ENCODE results near the gene POLR3C. TPM values are rescaled to one million over a fixed set of nuclear protein-coding genes. Genes with fewer than 3 reads are reported as not detected.
"Not testable (repeated sequence)": the region's sequence is repeated elsewhere in the genome, so short reads cannot be mapped to it uniquely, and the experiment has no call there.

The POLR3C gene
- total RNA-seq, 1 donor from 2014 or later = 23.1 TPM

GRCh38 chr1:145822779-145823331, 1.1 kb upstream of the POLR3C start:
- not testable (repeated sequence) for DNase-seq (ENCODE audit: low spot score)

GRCh38 chr1:145824499-145824842, 471 bp downstream of the POLR3C start:
- no peak for DNase-seq (ENCODE audit: low spot score)

GRCh38 chr1:145826030-145826429, 2.0 kb downstream of the POLR3C start:
- DNase-seq (ENCODE audit: low spot score) = no peak

GRCh38 chr1:145827966-145828365, 4.0 kb downstream of the POLR3C start:
- no peak for DNase-seq (ENCODE audit: low spot score)

- no peak for DNase-seq (ENCODE audit: low spot score)
These were observed 4.5 kb downstream of the POLR3C start for GRCh38 chr1:145828367-145829026.

- not testable (repeated sequence) for DNase-seq (ENCODE audit: low spot score)
These were observed 6.8 kb downstream of the POLR3C start for GRCh38 chr1:145830810-145831209.

- no peak for DNase-seq (ENCODE audit: low spot score)
These were observed 13.7 kb downstream of the POLR3C start for GRCh38 chr1:145837656-145838055.

- DNase-seq (ENCODE audit: low spot score) = no peak
These were observed 19.0 kb downstream of the POLR3C start for GRCh38 chr1:145843031-145843430.

GRCh38 chr1:145845144-145845513, 21.1 kb downstream of the POLR3C start:
- no peak for DNase-seq (ENCODE audit: low spot score)

- DNase-seq (ENCODE audit: low spot score) = peak; percentile 83
These were observed 21.6 kb downstream of the POLR3C start, which contains the start of gene NUDT17 for GRCh38 chr1:145845514-145846161. TSS of gene NUDT17 (plus strand) at chr1:145845630. CDS start at chr1:145845641, 11 bp downstream.

GRCh38 chr1:145846201-145846612, 22.2 kb downstream of the POLR3C start:
- peak; percentile 54 for DNase-seq (ENCODE audit: low spot score)

GRCh38 chr1:145847827-145848226, 23.8 kb downstream of the POLR3C start:
- no peak for DNase-seq (ENCODE audit: low spot score)

GRCh38 chr1:145849356-145850160, 25.6 kb downstream of the POLR3C start:
- peak; percentile 46 for DNase-seq (ENCODE audit: low spot score)

GRCh38 chr1:145855426-145855948, 31.5 kb downstream of the POLR3C start:
- no peak for DNase-seq (ENCODE audit: low spot score)

GRCh38 chr1:145857170-145857569, 33.2 kb downstream of the POLR3C start:
- no peak for DNase-seq (ENCODE audit: low spot score)

GRCh38 chr1:145858238-145858900, 34.4 kb downstream of the POLR3C start:
- peak; percentile 48 for DNase-seq (ENCODE audit: low spot score)

GRCh38 chr1:145858901-145859490, 35.0 kb downstream of the POLR3C start, which contains the start of gene PIAS3:
TSS of gene PIAS3 (minus strand) at chr1:145859081. CDS start at chr1:145858990, 91 bp downstream.
- peak; percentile 99 for DNase-seq (ENCODE audit: low spot score)

GRCh38 chr1:145859491-145860023, 35.6 kb downstream of the POLR3C start:
- DNase-seq (ENCODE audit: low spot score) = peak; percentile 96

GRCh38 chr1:145863282-145864018, 39.5 kb downstream of the POLR3C start:
- DNase-seq (ENCODE audit: low spot score) = no peak

GRCh38 chr1:145868232-145868631, 44.2 kb downstream of the POLR3C start:
- no peak for DNase-seq (ENCODE audit: low spot score)
